Fibroblast of peridontal ligament (primary cell): ENCODE data around the gene QPCTL.

Experiments
- DNase-seq: peaks from one replicate; pipeline ENCODE4 v3.0.0-alpha.2; 2010; ENCODE audit errors: extremely low read depth

The QPCTL gene

DNA sequence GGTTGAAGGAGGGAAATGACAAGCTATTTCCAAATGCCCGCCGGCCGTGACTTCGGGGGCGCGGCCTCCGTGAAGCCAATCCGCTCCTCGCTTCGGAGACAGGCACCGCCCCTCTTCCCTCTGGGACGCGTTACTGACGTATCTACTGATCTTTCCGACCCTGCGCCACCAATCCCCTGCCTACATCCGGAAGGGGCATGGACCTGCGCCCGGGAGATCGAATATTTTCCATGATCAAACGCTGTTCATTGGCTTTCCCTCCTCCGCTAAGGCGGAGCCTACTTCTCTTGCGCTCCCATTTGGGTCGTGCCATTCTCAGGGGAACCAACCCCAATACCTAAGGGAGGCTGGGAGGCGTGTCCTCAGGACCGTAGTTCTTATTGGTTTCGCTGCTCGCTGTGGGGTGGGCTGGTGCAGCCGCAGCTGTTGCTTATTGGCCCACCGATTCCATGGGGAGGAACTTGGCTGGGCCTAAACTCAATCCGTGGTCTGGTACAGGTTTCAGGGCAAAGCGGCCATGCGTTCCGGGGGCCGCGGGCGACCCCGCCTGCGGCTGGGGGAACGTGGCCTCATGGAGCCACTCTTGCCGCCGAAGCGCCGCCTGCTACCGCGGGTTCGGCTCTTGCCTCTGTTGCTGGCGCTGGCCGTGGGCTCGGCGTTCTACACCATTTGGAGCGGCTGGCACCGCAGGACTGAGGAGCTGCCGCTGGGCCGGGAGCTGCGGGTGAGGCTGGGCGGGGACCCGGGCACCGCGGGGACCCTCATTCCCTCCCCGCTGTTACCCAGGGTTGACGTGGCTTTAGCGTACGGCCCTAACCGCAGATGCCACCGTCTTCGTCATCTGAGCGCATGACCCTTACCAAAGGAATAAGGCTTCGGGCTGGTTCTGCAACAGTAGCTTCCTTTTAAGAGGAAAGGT is at the start of gene QPCTL:
Gene QPCTL (plus strand): TSS at position 480 of the 919 bp plus-strand sequence. CDS start 38 bp downstream, at position 518.
- peak; percentile 98 for DNase-seq

DNA sequence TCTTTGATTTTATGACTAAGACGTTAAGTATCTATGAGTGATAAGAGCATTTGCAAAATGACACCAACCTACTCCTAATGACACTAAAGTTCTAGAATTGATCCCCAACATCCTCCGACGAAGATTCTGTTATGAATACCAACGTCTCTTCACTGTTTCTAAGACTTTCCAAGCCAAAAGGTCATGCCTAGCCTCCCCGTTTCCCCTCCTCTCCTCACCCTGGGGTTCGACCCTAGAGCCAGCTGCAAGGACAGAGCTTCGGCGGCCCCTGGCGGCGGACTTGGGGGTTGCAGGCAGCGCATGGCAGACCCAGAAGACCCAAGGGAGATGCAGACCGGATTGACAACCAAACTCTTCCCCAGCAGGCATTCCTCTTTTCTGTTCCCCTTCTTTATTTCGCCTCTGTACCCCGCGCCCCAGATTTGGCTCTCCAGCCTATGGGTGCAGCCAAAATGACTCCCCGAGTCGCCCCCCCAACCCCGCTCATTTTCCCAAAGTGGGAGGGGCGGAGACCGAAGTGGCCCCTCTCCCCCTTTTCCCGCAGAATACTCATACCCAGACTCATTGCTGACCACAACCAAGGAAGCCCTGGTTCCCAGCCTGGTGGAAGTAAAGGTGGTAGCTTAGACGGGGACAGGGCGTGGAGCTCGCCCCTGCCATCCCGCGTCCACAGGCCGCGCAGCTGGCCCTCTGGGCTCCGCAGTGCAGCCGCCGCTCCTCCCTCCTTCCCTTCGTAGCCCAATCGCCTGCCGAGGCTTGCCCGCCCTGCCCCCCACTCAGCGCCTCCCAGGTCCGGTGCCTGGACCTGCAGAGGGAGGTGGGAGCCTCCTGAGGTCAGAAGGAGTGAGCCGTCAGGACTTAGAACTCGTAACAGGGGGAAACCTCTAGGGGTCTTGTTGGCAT is 49.2 kb upstream of the QPCTL start:
- peak; percentile 71 for DNase-seq

DNA sequence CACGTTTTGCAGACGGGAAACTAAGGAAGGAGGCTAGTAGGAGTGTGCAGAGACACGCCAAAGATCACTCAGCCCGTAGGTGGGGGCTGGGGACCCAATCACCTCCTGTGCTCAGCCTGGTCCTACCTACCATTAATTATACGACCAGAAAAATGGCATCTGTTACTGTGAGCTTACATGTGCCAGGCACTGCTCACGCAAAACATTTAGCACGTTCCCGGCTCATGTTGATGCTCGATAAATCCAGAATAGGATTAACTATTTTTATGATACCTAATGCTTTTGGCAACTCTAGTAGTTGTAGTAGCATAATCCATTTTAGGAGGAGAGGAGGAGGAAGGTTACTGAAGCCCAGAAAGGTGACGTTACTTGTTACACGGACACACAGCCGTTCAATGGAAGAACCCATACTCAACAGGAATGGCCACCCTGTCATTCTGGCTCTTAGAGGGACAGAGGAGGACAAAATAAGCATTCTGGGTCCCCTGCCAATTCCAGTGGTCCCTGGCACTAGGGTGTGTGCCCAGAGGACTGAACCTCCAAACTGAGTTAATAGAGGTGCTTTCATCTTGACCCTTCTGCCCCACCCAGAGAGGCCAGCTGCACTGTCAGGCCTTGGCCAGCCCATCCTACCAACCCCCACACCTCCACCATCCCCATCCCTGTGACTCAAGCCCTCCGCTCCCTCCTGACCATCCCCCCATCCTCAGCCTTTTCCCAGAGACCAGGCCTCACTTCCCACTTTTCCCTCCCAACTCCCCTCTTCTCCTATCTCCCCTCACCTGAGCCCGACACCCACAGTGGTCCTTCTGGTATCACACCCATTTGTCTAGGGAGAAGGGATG is 48.3 kb upstream of the QPCTL start:
- DNase-seq = no peak

DNA sequence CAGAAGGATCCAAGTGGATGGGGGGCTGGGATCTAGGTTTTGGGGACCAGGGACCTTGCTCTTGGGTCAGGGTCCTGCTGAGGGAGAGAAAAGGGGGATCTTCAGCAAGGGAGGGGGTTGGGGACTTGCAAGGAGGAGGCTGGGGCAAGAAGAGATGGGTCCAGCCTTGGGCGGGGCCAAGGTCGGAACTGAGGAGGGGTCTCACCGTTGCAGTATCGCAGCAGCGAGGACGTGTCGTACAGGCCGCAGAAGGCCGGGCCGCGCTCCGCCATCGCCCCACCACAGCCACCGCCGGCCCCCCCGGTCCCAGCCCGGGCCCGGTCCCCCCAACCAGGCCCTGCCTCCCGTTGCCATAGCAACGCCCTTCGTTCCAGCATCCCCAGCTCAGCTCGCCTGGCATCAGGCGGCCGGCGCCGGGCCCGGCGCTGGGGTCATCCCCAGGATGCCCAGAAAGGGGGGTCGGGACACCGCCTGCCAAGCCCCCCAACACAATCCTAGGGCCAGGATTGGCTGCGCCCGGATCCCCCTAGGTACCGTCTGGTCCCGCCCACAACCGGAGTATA is 47.3 kb upstream of the QPCTL start:
- no peak for DNase-seq

DNA sequence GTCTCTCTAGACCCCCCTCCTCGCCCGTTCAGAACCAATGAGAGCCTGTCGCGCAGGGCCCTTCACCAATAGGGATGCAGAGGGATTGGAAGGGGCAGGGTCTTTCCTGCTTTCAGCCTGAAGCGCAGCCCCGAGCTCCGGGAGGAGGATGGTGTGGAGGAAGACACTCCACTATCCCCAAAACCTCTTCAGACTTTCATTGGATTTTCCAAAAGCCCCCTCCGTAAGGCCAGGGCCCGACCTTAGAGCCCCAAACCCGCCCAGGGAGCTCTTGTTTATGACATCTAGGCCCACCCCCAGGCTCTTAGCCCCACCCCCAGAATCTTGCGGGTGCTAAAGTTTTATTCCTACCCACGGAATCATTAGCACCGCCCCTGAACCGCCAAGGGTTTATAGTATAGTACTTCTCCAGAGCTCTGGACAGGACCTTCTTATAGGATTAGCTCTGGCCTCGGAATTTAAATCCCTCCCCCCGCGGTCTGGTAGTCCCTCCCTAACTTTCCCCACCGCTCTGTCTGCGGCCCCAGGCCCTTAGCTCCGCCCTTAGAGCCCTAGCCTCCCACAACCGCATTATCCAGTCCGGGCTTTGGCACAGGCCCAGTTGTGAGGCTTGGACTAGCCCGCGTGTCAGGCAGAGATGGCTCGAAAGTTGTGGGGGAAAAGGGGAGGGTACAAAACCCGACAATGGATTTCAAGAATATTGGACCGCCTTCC is 46.7 kb upstream of the QPCTL start:
- peak; percentile 75 for DNase-seq

DNA sequence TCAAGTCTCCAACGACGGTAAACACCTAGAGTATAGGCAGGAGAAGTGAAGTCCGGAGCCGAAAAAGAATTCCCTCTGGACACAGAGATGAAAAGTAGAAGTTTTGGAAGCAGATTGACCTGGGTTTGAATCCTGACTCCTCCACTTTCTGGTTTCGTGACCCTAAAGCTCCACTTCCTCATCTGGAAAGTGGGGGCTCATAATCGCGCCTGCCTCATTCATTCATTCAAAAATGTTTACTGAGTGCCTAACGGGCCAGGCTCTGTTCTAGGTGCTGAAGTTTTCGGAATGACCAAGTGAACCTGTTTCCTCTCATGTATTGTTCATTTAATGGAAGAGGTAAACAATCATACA is 46.1 kb upstream of the QPCTL start:
- DNase-seq = no peak

DNA sequence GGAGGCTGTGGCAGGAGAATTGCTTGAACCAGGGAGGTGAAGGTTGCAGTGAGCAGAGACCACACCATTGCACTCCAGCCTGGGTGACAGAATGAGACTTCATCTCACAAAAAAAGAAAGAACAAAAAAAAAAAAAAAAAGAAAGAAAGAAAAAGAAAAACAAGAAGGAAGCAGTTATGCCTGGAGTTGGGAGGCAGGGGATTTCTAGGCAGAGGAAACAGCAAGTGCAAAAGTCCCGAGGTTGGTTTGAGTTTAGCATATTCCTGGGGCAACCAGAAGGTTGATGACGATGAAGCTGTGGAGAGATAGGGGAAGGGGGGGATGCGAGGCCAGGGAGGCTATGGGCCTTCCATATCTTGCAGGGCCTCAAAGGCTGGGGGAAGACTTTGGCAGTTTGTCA is 41.7 kb upstream of the QPCTL start:
- DNase-seq = no peak

DNA sequence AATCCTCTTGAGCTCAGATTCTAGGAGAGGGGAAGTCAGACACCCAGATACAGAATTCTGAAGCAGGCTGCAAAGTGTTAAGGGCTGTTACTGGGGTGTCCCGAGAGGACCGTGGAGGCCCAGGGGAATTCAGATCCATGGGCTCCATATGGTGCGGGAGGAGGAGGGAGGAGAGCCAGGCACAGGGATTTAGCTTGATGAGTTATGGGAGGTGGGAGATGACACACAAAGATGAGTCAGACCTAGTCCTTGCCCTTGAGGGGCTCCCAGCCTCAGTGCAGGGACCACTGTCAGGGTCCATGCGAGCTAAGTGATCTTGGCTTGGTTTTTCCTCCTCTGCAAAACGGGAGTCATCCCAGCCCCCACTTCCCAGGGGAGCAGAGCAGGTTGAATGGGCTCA is 38.8 kb upstream of the QPCTL start:
- no peak for DNase-seq

DNA sequence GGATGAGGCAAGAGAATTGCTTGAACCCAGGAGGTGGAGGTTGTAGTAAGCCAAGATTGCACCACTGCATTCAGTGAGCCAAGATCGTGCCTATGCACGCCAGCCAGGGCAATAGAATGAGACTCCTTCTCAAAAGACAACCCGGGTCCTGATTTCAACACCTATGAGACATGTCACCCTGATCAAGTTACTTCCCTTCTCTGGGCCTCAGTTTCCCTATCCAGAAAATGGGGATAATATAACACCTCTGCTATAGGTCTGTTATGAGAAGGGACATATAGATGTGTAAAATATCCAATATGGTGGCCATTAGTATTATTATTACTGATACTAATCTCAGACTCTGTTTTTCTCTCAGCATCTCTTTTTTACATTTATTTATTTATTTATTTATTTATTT is 37.4 kb upstream of the QPCTL start:
- DNase-seq = no peak

DNA sequence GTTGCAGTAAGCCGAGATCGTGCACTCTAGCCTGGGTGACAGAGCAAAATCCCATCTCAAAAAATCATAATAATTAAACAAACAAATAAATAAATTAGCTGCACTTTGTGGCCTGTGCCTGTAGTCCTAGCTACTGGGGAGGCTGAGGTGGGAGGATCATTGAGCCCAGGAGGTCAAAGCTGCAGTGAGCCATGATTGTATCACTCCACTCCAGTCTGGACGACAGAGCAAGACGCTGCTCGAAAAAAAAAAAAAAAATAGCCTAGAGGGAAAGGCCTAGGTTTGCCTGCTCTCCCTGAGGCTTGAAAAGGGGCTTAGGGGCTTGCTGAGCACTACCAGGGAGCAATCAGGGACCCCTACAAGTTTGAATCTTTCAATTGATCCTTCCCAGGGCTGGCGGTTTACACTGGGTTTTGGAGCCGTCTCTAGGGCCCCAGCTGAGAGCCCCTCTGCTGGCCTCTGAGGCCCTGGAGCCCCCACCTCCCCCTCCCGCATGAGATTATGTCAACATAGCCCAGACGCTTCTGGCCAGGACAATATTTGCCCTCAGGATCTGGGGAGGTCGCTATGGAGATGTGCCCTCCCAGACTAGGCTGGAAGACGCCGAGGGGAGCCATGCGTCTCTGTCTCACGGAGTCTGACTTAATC is 34.8 kb upstream of the QPCTL start:
- no peak for DNase-seq

DNA sequence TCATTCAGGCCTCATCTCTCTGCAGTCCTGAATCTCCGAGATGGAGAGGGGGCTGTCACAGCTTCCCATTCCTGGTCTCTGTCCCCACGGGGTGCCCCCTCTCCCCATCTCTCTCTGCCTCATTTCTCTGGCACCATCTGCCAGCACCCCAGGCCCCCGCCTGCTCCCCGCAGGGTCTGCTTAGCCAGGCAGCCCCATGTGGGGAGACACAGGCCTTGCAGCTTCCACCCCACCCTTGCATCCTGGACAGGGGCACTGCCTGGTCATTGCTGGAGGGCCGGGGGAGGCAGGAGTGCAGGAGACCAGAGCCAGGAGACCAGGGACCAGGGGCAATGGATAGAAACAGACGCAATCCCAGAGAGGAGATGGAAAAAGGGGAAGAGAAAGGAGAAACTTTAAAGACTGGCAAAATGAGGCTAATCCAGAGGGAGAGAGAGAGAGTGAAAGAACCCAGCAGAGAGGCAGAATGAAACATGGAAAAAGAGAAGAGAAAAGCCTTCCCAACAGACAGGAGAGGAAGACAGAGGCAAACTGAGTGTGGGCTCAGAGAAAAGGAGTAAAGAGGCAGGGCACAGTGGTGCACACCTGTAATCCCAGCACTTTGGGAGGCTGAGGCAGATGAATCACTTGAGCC is 33.3 kb upstream of the QPCTL start:
- DNase-seq = no peak

DNA sequence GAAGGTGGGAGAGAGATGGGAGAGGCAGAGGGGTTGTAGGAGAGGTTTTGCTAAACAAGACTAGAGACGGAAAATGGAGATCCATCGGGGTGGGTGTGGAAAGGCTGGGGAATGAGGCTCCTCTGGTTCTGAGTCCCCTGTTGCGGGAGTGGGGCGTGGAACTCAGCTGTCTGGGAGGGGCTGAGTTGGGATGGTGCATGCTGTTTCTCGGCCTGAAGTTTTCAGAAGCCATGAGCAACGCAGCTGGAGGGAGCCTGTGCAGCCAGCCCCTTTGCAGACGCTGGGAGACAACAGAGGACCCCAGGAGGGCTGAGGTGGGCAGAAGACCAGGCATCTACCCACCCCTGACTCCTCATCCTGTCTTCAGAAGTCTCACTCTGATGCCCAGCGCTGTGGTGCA is 31.8 kb upstream of the QPCTL start:
- DNase-seq = no peak

DNA sequence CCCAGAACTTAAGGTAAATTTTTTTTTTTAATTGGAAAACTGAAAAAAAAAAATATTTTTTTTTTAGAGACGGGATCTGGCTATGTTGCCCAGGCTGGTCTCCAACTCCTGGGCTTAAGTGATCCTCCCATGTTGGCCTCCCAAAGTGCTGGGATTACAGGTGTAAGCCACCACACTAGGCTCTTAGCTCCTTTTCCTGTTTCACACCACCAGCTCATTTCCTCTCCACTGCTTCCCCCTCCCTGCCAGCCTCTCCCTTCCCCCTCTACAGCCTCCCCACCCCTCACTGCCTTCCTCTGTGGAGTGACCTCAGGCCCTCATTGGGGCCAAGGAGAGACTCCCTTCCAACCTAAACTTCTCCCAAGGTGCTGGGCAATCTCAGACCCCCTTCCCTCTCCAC is 28.7 kb upstream of the QPCTL start:
- no peak for DNase-seq

DNA sequence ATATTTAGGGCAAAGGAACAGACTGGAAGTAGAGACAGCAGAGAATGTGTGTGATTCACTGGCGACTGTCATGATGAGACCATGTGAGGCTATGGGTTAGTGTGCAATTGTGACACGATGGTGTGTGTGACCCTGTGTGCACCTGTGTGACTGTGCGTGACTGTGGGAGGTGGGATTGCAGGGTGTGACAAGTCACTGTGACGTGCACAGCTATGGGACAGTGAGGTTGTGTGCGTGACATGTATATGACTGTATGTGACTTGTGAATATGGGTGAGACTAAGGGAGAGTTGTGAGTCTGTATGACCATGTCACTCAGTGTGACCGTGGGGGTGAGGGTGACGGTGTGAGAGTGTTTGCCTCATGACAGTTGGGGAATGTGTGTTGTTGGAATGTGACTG is 27.9 kb upstream of the QPCTL start:
- DNase-seq = no peak

DNA sequence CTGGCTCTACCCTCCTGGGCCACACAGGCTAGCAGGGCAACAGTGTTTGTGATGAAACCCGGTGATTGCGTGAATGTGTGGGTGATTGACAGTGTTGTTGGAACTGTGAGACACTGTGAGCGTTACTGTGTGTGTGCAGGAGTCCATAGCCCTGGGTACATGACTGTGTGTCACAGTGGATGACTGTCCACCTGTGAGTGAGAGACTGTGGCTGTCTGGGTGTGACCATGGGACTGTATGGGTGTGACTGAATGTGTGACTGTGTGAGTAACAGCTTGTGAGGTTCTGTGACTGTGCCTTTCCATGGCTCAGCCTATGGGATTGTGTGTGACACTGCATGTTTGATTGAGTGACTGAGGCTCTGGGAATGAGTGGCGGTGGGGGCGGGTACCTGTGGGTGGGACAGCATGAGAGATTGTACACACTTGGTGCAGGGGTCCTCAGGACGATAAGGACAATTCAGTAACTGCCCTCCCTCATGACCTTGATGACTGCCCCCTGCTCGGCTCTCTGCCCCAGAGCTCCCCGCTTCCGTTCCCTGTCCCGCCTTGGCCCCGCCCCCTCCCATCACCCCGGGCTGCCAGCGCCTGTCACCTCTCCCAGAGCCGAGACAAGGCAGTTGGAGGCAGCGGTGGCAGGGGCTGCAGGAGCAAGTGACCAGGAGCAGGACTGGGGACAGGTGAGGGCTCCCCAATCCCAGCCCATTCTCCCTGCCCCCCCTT is 24.7 kb upstream of the QPCTL start, which contains the start of gene GIPR:
Gene GIPR (plus strand): TSS at position 602 of the 722 bp plus-strand sequence. CDS start 1,300 bp downstream, outside the sequence.
- no peak for DNase-seq

DNA sequence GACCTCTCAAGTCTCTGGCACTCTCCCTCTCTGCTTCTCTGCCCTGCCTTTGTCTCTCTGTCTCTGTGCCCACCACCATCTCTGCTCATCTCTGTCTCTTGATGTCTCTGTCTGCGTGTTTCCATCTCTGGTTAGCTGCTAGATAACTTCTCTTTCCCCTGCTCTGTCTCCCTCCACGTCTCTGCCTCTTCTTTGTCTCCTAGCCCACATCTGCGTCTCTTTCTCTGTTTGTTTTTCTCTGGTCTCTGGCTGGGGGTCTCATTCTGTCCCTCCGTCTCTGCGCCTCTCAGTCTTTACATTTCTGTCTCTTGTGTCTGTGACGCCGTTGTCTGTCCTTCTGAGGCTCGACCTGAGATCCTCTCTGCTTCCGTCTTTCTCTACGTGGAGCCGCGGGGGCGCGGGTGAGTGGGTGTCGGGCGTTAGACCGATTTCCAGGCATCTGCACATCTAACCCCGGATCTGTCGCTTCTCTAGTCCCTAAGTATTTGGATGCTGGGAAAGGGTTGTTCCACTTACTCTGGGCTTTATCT is 24.1 kb upstream of the QPCTL start:
- no peak for DNase-seq

DNA sequence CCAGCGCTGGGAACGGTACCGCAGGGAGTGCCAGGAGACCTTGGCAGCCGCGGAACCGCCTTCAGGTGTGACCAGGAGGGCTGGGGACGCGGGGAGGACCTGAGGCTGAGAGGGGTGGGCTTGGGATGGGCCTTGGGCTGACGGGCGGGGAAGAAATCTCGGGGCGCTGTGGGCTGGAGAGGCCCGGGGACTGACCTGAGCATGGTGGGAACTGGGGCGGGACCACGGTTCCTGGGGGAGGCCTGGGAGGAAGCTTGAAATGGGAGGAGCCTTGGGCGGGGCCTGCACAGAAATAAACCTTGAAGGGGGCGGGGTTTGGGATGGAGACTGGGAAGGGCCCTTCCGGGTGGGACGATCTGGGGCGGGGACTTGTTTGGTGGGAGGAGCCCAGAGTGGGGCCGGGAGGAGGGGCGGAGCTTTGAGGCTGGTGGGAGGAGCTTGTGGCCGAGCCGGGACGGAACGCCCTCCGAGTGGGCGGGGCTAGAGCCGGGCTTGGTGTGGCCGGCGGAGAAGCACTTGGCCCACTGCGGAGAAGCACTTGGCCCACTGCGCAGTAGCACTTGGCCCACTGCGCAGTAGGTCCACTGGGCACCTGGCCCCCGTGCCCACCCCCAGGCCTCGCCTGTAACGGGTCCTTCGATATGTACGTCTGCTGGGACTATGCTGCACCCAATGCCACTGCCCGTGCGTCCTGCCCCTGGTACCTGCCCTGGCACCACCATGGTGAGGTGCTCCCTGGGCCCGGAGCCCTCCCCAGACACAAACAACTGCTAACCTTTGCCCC is 21.6 kb upstream of the QPCTL start:
- peak; percentile 16 for DNase-seq

DNA sequence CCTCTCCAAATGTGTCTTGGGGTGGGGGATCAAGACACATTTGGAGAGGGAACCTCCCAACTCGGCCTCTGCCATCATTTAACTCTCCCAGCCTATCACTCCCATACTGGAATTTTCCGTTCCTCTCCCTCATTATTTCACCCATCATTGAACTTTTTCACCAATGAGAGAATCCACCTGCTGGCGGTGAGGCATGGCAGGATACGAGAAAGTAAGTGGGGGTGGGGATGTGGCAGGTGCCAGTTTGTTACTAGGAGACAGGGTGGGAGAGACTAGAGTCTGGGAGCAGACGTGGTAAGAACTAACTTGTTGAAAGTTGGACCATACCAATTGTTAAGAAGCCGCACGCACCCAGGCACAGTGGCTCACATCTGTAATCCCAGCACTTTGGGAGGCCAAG is 17.5 kb upstream of the QPCTL start:
- DNase-seq = no peak
